WI38 (cell line): ENCODE measurements around the gene MMP23B.
"Not testable (repeated sequence)": the region's sequence is repeated elsewhere in the genome, so short reads cannot be mapped to it uniquely, and the experiment has no call there.

Experiments used
- H3K4me3 ChIP-seq: 2 replicates; pipeline ENCODE4 v1.5.1; 2011; ENCODE audit warnings: low read depth, mild to moderate bottlenecking, control low read depth, low read length
- CTCF ChIP-seq: IDR thresholded peaks from 2 replicates; pipeline ENCODE4 v1.5.1; 2012; ENCODE audit warnings: low read depth, mild to moderate bottlenecking, control low read depth, low read length

Gene MMP23B

GRCh38 chr1:1630191-1630964 lies 1.6 kb upstream of the MMP23B start:
- no peak overlapping the region for H3K4me3 ChIP-seq

GRCh38 chr1:1630965-1631781 lies 800 bp upstream of the MMP23B start:
- no peak for TF ChIP-seq CTCF
- H3K4me3 ChIP-seq: no peak overlapping the region

More at GRCh38 chr1:1630191-1630964, 1.6 kb upstream of the MMP23B start:
- TF ChIP-seq CTCF: no peak

GRCh38 chr1:1633409-1633808 lies 1.4 kb downstream of the MMP23B start:
- H3K4me3 ChIP-seq: not testable (repeated sequence)

- not testable (repeated sequence) for H3K4me3 ChIP-seq
Measured at GRCh38 chr1:1634613-1635012, 2.6 kb downstream of the MMP23B start.

- not testable (repeated sequence) for H3K4me3 ChIP-seq
Measured at GRCh38 chr1:1636621-1637478, 4.9 kb downstream of the MMP23B start.

GRCh38 chr1:1637479-1637875 lies 5.5 kb downstream of the MMP23B start:
- not testable (repeated sequence) for H3K4me3 ChIP-seq

- not testable (repeated sequence) for H3K4me3 ChIP-seq
Measured at GRCh38 chr1:1638528-1638927, 6.6 kb downstream of the MMP23B start.

- H3K4me3 ChIP-seq: not testable (repeated sequence)
Measured at GRCh38 chr1:1639368-1639767, 7.4 kb downstream of the MMP23B start.

GRCh38 chr1:1640081-1640480 lies 8.1 kb downstream of the MMP23B start:
- H3K4me3 ChIP-seq: not testable (repeated sequence)

GRCh38 chr1:1640711-1641461 lies 8.9 kb downstream of the MMP23B start:
- not testable (repeated sequence) for H3K4me3 ChIP-seq

- not testable (repeated sequence) for H3K4me3 ChIP-seq
Measured at GRCh38 chr1:1646326-1646725, 14.4 kb downstream of the MMP23B start.

GRCh38 chr1:1647567-1648241 lies 15.7 kb downstream of the MMP23B start:
- H3K4me3 ChIP-seq: not testable (repeated sequence)

GRCh38 chr1:1648265-1648664 lies 16.3 kb downstream of the MMP23B start:
- not testable (repeated sequence) for H3K4me3 ChIP-seq

GRCh38 chr1:1658583-1659549 lies 26.9 kb downstream of the MMP23B start, which contains the start of gene CDK11B:
Gene CDK11B, minus strand, starts transcription at chr1:1659004. Its CDS starts 1,519 bp downstream, at chr1:1657485.
- H3K4me3 ChIP-seq: peak within 1 kb of the TSS; percentile 60

GRCh38 chr1:1662392-1662791 lies 30.4 kb downstream of the MMP23B start:
- H3K4me3 ChIP-seq: not testable (repeated sequence)
